NCI-H1048 (cell line): ENCODE results near the gene TRA2A.

ENCODE experiments used
- DNase-seq: peaks from one replicate; lab custom pipeline; 2025; lab: John Stamatoyannopoulos, UW

Gene TRA2A

GRCh38 chr7:23470330-23471105 is 61.3 kb downstream of the TRA2A start, which contains the start of gene IGF2BP3:
IGF2BP3 (minus strand) TSS chr7:23470491; CDS start chr7:23470110, 381 bp downstream.
- DNase-seq, result no peak

DNA sequence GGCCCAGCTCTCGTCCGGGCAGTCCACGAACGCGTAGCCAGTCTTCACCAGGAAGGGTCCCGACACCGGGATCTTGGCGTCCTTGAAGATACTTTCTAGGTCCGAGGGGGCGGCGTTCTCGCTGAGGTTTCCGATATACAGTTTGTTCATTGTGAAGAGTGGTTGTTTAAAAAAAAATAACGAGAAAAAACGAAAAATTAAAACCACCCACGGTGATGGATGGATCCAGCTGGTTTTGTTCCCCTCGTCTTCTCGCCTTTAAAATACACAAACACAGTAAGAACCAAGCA is 61.9 kb downstream of the TRA2A start:
- no peak for DNase-seq

GRCh38 chr7:23469150-23469960 is 62.4 kb downstream of the TRA2A start:
- no peak for DNase-seq

DNA sequence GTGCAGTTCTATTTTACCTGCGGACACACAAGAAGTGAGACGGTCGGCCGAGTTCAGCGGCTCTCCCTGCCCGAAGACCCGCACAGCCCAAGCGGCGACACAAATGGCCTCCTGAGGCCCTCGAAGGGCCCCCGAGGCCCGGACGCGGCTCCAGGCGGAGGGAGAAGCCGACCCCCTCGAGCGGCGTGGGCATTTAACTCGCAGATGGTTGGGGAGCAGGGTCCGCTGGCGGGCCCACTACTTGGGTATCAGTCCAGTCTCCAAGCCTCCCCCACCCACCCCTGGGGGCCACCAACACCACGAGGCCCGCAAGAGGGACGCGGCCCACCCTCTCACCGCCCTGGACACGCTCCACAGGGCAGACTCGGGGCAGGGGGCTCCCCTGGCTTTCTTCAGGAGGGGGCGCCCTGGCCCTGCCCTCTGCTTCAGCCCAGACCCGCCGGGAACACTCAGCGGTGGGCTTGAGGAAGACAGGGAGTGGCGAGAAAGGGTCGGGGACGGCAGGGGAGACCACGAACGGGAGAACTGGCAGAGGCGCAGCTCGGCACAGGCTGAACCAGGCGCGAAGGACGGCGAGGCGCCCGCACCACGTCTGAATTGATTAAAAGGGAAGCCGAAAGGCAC is 63.1 kb downstream of the TRA2A start:
- no peak for DNase-seq

GRCh38 chr7:23467806-23468525 is 63.8 kb downstream of the TRA2A start:
- no peak for DNase-seq

- DNase-seq, result no peak
These were observed 64.4 kb downstream of the TRA2A start for GRCh38 chr7:23467291-23467805.

- DNase-seq, result no peak
These were observed 68.9 kb downstream of the TRA2A start for GRCh38 chr7:23462846-23463245.

GRCh38 chr7:23458044-23458443 is 73.7 kb downstream of the TRA2A start:
- DNase-seq, result no peak

- no peak for DNase-seq
These were observed 75.7 kb downstream of the TRA2A start for GRCh38 chr7:23456093-23456492.

GRCh38 chr7:23454881-23455526 is 76.8 kb downstream of the TRA2A start:
- DNase-seq, result no peak
